HepG2 (cell line): ENCODE data around the gene GGNBP2. TPM values are rescaled to one million over a fixed set of nuclear protein-coding genes. Genes with fewer than 3 reads are reported as not detected.

Experiments
- ATRX ChIP-seq: sonication (generic); formaldehyde crosslinking; IDR thresholded peaks from 2 replicates; pipeline ENCODE4 v1.4.0; 2020; ENCODE audit warnings: missing genetic modification reagents, borderline replicate concordance
- HOXA3 ChIP-seq: sonication (generic); formaldehyde crosslinking; IDR thresholded peaks from 2 replicates; pipeline ENCODE4 v1.5.0; 2020; ENCODE audit warnings: missing genetic modification reagents
- KAT7 ChIP-seq: IDR thresholded peaks from 2 replicates; pipeline ENCODE4 v1.6.1; 2018; ENCODE audit warnings: borderline replicate concordance, missing compliant biosample characterization
- MTF2 ChIP-seq: sonication (generic); formaldehyde crosslinking; IDR thresholded peaks from 2 replicates; pipeline ENCODE4 v1.5.0; 2020; ENCODE audit warnings: missing genetic modification reagents, borderline replicate concordance
- NFYB ChIP-seq: sonication (generic); formaldehyde crosslinking; IDR thresholded peaks from 2 replicates; pipeline ENCODE4 v1.4.0; 2020; ENCODE audit warnings: missing genetic modification reagents
- PAX8 ChIP-seq: sonication (generic); formaldehyde crosslinking; IDR thresholded peaks from 2 replicates; pipeline ENCODE4 v1.8.0; 2022; ENCODE audit warnings: mild to moderate bottlenecking, missing genetic modification reagents, borderline replicate concordance
- RBAK ChIP-seq: sonication (generic); formaldehyde crosslinking; IDR thresholded peaks from 2 replicates; pipeline ENCODE4 v1.5.1; 2020; ENCODE audit warnings: mild to moderate bottlenecking, missing genetic modification reagents
- SIN3A ChIP-seq: IDR thresholded peaks from 2 replicates; pipeline ENCODE4 v1.6.1; 2011; ENCODE audit warnings: low read depth, mild to moderate bottlenecking, control low read depth, low read length, borderline replicate concordance
- SIX1 ChIP-seq: sonication (generic); formaldehyde crosslinking; IDR thresholded peaks from 2 replicates; pipeline ENCODE4 v1.4.0; 2020; ENCODE audit warnings: missing genetic modification reagents, borderline replicate concordance
- SP5 ChIP-seq: IDR thresholded peaks from 2 replicates; pipeline ENCODE4 v1.6.1; 2016; ENCODE audit warnings: low read depth, borderline replicate concordance
- SRSF4 ChIP-seq: fragments of 200-400 bp; formaldehyde crosslinking; IDR thresholded peaks from one replicate; pipeline ENCODE4 v1.6.1; 2018; ENCODE audit warnings: mild to moderate bottlenecking, low read depth, low read length, moderate library complexity; ENCODE audit not compliant: poor library complexity, severe bottlenecking
- TCF7 ChIP-seq: sonication (generic); IDR thresholded peaks from 2 replicates; pipeline ENCODE4 v1.6.1; 2016; ENCODE audit warnings: antibody characterized with exemption, low read depth
- YEATS4 ChIP-seq: sonication (generic); formaldehyde crosslinking; IDR thresholded peaks from 2 replicates; pipeline ENCODE4 v1.4.0; 2020; ENCODE audit warnings: missing genetic modification reagents, borderline replicate concordance
- ZNF749 ChIP-seq: sonication (generic); formaldehyde crosslinking; IDR thresholded peaks from 2 replicates; pipeline ENCODE4 v1.8.0; 2022; ENCODE audit warnings: mild to moderate bottlenecking, missing genetic modification reagents, moderate library complexity, borderline replicate concordance
- polyA plus RNA-seq, 8 experiments: library from polyadenylated mRNA; depleted of rRNA in 3 of 8; stranded (reverse) in 7 of 8; unstranded in 1 of 8; fragments of >200 nt; fragmentation: Illumina TruSeq in 4 of 8; extraction: Trizol in 4 of 8; gene quantifications; 2 replicates each; pipeline versions ENCODE4 v1.2.1 to v1.2.3, GENCODE V29; 2011 to 2016; ENCODE audit warnings: low read depth in 4 of 8, missing spikeins in 1 of 8, mixed read lengths in 1 of 8; ENCODE audit not compliant: insufficient read depth in 1 of 8
- total RNA-seq, 5 experiments: library from RNA; depleted of rRNA; stranded (reverse); fragments of >200 nt; fragmentation: Illumina TruSeq; extraction: Trizol; gene quantifications; 2 replicates each; pipeline ENCODE4 v1.2.3, GENCODE V29; 2016; ENCODE audit warnings: low read depth in 1 of 5
- TF ChIP-seq, protein P1 (sequence below): sonication (generic); formaldehyde crosslinking; IDR thresholded peaks from 2 replicates; pipeline ENCODE4 v1.4.0; 2020; ENCODE audit warnings: mild to moderate bottlenecking, missing genetic modification reagents
- TF ChIP-seq, protein P2 (sequence below): sonication (generic); formaldehyde crosslinking; IDR thresholded peaks from 2 replicates; pipeline ENCODE4 v1.4.0; 2020; ENCODE audit warnings: missing genetic modification reagents, mild to moderate bottlenecking, borderline replicate concordance
- TF ChIP-seq, protein P3 (sequence below): sonication (generic); formaldehyde crosslinking; IDR thresholded peaks from 2 replicates; pipeline ENCODE4 v1.4.0; 2020; ENCODE audit warnings: missing genetic modification reagents; ENCODE audit errors: not compliant biosample characterization

The GGNBP2 gene
- total and polyA plus RNA-seq, 2 of the 13 experiments (the other 11 are each of a cell fraction or from before 2014, with no cell fraction given): 53.3 to 84.2 TPM

DNA sequence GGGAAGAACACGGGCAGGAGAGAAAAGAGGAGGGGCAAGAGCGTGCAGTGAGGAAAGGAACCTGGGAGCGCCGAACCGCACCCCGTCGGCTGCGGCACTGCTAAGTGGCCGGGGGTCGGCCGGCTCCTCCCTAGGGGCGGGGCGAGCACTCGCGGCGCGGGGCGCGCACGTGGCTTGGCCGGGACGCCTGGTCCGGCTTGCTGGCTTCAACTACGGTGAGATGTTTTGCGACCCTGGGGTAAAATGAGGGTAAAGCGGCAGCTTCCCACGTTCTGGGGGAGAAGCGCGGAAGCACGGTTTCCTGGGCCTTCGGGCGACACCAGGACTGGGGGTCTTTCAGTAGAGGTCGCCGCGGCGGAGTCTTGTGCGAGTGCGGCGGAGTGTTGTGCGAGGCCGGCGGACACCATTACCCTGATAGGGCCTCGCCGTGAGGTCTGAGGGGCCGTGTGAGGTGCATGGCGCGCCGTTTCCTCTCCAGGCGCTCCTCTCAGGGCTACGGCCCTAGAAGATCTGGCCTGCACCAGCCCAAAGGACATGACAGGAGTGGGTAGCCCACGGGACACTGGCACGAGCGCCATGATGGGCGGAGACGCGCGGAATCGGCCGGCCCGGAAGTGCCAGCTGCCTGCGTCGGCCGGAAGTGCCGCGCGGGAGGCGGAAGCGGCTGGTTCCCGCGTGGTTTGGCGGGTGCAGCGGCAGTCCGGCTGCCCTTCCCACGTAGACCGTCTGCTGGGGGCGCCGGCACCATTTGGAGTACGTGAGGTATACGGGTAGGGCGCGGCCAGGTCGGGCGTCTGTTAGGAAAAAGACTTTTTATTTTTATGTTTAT is 9.7 kb upstream of the GGNBP2 start, which contains the start of the genes MYO19 and PIGW (continued):
- TF ChIP-seq, protein P1, sequence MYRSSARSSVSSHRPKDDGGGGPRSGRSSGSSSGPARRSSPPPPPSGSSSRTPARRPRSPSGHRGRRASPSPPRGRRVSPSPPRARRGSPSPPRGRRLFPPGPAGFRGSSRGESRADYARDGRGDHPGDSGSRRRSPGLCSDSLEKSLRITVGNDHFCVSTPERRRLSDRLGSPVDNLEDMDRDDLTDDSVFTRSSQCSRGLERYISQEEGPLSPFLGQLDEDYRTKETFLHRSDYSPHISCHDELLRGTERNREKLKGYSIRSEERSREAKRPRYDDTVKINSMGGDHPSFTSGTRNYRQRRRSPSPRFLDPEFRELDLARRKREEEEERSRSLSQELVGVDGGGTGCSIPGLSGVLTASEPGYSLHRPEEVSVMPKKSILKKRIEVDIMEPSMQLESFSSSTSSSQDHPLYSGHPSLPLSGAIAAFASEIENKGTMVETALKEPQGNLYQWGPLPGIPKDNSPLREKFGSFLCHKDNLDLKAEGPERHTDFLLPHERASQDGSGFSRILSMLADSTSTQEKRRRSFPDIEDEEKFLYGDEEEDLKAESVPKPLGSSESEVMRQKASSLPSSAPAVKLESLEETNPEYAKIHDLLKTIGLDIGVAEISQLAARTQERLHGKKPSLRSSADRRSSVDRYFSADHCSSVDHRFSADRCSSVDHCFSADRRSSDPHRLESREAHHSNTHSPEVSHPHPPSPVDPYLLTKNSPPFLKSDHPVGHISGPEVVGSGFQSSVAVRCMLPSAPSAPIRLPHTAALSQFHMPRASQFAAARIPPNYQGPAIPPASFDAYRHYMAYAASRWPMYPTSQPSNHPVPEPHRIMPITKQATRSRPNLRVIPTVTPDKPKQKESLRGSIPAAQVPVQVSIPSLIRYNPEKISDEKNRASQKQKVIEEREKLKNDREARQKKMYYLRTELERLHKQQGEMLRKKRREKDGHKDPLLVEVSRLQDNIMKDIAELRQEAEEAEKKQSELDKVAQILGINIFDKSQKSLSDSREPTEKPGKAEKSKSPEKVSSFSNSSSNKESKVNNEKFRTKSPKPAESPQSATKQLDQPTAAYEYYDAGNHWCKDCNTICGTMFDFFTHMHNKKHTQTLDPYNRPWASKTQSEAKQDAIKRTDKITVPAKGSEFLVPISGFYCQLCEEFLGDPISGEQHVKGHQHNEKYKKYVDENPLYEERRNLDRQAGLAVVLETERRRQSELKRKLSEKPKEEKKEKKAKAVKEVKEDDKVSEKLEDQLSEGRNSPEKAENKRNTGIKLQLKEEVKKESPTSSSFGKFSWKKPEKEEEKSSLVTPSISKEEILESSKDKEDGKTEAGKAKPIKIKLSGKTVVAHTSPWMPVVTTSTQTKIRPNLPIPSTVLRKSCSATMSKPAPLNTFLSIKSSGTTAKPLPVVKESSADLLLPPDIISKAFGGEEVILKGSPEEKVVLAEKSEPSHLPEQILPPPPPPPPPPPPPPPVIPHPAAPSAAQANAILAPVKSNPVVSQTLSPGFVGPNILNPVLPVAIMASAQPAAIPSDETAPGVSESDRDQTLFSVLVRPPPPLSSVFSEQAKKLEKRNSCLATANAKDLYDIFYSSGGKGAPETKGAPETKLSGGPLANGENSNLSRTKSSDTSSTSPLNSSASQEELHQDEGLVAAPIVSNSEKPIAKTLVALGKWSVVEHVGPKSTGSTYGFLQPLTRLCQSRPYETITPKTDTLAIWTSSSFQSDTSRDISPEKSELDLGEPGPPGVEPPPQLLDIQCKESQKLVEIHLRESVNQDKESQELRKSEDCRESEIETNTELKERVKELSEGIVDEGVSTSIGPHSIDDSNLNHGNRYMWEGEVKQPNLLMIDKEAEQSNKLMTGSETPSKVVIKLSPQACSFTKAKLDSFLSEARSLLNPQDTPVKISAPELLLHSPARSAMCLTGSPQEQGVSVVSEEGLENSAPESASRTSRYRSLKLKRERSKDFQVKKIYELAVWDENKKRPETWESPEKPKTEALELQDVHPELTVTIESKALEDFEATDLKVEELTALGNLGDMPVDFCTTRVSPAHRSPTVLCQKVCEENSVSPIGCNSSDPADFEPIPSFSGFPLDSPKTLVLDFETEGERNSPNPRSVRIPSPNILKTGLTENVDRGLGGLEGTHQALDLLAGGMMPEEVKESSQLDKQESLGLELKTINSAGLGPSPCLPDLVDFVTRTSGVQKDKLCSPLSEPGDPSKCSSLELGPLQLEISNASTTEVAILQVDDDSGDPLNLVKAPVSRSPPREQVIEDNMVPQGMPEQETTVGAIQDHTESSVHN (CRISPR knock-in tag): no peak
- TF ChIP-seq, protein P2, sequence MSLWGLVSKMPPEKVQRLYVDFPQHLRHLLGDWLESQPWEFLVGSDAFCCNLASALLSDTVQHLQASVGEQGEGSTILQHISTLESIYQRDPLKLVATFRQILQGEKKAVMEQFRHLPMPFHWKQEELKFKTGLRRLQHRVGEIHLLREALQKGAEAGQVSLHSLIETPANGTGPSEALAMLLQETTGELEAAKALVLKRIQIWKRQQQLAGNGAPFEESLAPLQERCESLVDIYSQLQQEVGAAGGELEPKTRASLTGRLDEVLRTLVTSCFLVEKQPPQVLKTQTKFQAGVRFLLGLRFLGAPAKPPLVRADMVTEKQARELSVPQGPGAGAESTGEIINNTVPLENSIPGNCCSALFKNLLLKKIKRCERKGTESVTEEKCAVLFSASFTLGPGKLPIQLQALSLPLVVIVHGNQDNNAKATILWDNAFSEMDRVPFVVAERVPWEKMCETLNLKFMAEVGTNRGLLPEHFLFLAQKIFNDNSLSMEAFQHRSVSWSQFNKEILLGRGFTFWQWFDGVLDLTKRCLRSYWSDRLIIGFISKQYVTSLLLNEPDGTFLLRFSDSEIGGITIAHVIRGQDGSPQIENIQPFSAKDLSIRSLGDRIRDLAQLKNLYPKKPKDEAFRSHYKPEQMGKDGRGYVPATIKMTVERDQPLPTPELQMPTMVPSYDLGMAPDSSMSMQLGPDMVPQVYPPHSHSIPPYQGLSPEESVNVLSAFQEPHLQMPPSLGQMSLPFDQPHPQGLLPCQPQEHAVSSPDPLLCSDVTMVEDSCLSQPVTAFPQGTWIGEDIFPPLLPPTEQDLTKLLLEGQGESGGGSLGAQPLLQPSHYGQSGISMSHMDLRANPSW (CRISPR knock-in tag): no peak
- TF ChIP-seq SIX1 (CRISPR knock-in tag) (no peak; the same call in 1 of the 2 replicates), ZNF749 (0 out of 2 replicates have a peak, but pooled peaks have one; percentile 61), ATRX (CRISPR knock-in tag) (no peak), YEATS4 (peak; percentile 99), HOXA3 (CRISPR knock-in tag) (peak; percentile 86), SIN3A (peak; percentile 68; the same call in 1 of the 2 replicates), RBAK (CRISPR knock-in tag) (no peak), SRSF4 (no peak), KAT7 (peak; percentile 55; the same call in 1 of the 2 replicates), PAX8 (0 out of 2 replicates have a peak, but pooled peaks have one; percentile 49), MTF2 (CRISPR knock-in tag) (peak; percentile 56; the same call in 1 of the 2 replicates), SP5 (CRISPR knock-in tag) (peak; percentile 82), TCF7 (no peak), NFYB (CRISPR knock-in tag) (peak; percentile 48)
- TF ChIP-seq, protein P3, sequence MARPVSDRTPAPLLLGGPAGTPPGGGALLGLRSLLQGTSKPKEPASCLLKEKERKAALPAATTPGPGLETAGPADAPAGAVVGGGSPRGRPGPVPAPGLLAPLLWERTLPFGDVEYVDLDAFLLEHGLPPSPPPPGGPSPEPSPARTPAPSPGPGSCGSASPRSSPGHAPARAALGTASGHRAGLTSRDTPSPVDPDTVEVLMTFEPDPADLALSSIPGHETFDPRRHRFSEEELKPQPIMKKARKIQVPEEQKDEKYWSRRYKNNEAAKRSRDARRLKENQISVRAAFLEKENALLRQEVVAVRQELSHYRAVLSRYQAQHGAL: no peak
